Sigmoid colon (tissue), 4 donors: ENCODE results near the gene SBK2.

ENCODE experiments used
- EP300 ChIP-seq, 4 donors: sonication (generic); formaldehyde crosslinking; IDR thresholded peaks; one replicate each; pipeline ENCODE4 v1.6.1; 2017; ENCODE audit warnings: antibody characterized with exemption in 4 of 4
- POLR2A ChIP-seq, 2 donors: fragments of 450-650 bp; IDR thresholded peaks; one replicate each; pipeline ENCODE4 v1.6.1; 2016; ENCODE audit warnings: antibody characterized with exemption in 2 of 2, mild to moderate bottlenecking in 2 of 2, moderate library complexity in 2 of 2
- POLR2AphosphoS5 ChIP-seq, 4 donors: sonication (generic); formaldehyde crosslinking; IDR thresholded peaks; one replicate each; pipeline ENCODE4 v1.6.1; 2017; ENCODE audit warnings: antibody characterized with exemption in 4 of 4
- TF ChIP-seq, protein P1 (sequence below), 4 experiments: fragments of 450-650 bp in 3 of 4; fragments of 200-600 bp in 1 of 4; IDR thresholded peaks; one replicate each; pipeline ENCODE4 v1.5.1; 2016 to 2019; ENCODE audit warnings: antibody characterized with exemption in 4 of 4, mild to moderate bottlenecking in 3 of 4, moderate library complexity in 2 of 4

DNA sequence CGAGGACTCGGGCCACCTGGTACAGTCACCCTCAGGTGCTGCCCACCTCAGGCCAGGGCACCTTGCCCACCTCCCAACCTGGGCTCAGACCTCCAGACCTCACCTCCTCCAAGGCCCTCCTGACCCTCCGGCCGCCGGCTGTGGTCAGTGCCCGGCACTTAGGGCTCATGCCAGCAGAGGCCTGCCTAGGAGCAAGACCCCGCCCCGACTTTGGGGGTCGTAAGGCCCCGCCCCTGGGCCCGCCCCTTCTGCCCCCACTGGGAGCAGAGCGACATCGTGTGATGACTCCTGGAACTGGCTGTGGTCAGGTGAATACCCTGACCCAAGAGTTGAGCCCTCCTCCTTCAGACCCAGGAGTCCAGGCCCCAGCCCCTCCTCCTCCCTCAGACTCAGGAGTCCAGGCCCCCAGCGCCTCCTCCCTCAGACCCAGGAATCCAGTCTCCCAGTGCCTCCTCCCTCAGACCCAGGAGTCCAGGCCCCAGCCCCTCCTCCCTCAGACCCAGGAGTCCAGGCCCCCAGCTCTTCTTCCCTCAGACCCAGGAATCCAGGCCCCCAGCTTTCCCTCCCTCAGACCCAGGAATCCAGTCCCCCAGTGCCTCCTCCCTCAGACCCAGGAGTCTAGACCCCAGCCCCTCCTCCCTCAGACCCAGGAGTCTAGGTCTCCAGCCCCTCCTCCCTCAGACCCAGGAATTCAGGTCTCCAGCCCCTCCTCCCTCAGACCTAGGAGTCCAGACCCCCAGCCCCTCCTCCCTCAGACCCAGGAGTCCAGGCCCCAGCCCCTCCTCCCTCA lies at the start of gene SBK2:
- TF ChIP-seq, protein P1, sequence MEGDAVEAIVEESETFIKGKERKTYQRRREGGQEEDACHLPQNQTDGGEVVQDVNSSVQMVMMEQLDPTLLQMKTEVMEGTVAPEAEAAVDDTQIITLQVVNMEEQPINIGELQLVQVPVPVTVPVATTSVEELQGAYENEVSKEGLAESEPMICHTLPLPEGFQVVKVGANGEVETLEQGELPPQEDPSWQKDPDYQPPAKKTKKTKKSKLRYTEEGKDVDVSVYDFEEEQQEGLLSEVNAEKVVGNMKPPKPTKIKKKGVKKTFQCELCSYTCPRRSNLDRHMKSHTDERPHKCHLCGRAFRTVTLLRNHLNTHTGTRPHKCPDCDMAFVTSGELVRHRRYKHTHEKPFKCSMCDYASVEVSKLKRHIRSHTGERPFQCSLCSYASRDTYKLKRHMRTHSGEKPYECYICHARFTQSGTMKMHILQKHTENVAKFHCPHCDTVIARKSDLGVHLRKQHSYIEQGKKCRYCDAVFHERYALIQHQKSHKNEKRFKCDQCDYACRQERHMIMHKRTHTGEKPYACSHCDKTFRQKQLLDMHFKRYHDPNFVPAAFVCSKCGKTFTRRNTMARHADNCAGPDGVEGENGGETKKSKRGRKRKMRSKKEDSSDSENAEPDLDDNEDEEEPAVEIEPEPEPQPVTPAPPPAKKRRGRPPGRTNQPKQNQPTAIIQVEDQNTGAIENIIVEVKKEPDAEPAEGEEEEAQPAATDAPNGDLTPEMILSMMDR (IDR thresholded peaks at IDR 0.05), result no peak
- TF ChIP-seq EP300 (IDR thresholded peaks at IDR 0.05) (no peak), POLR2AphosphoS5 (IDR thresholded peaks at IDR 0.05) (no peak), POLR2A (IDR thresholded peaks at IDR 0.05) (no peak)
